HG02642 (cell line): ENCODE data around the gene PLAAT3.
"Not testable (repeated sequence)": the region's sequence is repeated elsewhere in the genome, so short reads cannot be mapped to it uniquely, and the experiment has no call there.

Experiments
- ATAC-seq: cut with Tn5 transposase; IDR thresholded peaks from one replicate; pipeline ENCODE4 v1.9.1; 2021; ENCODE audit warnings: mild to moderate bottlenecking; ENCODE audit not compliant: unreplicated experiment, poor library complexity

Gene PLAAT3

GRCh38 chr11:63572026-63572688 lies 42.1 kb downstream of the PLAAT3 start:
- ATAC-seq, result no peak

DNA sequence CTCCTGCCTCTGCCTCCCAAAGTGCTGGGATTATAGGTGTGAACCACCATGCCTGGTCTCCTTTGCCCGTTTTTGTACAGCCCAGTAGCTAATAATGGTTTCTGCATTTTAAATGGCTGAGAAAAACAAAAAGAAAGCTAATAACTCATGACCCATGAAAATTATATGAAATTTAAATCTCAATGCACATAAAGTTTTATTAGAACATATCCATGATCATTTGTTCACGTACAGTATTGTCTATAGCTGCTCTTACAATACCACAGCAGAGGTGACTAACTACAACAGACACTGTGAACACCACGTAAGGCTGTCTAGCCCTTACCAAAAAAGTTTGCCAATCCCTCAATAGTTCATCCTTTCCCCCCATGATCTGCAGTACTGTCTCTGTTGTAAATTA lies 44.7 kb downstream of the PLAAT3 start:
- ATAC-seq, result no peak

- peak; percentile 71 for ATAC-seq
Observed at GRCh38 chr11:63567044-63567840, 47.0 kb downstream of the PLAAT3 start.

DNA sequence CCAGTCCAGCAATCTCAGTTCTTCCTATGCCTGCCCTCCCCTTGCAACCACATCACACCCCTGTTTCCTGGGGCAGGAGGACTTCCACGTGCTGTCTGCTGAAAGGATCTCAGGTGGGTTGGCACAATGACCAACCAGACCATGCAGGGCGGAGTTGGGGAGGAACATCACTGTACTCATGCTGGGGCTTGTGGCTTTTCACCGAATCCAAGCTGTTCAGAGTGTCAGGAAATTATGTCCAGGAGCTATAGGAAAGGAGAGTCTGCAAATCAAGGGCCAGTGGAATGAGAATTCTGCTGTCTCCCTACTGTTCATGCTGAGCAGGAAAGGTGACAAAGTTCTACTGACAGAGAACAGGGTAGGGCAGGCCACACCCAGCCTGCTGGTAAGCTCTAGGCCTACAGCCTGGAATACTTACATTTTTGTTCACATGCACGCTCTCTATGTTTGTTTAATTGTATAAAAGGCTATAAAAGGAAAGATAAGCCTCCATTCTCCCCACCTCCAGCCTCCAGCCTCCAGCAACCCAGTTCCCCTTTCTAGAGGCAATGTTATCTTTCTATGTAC lies 49.4 kb downstream of the PLAAT3 start:
- no peak for ATAC-seq

DNA sequence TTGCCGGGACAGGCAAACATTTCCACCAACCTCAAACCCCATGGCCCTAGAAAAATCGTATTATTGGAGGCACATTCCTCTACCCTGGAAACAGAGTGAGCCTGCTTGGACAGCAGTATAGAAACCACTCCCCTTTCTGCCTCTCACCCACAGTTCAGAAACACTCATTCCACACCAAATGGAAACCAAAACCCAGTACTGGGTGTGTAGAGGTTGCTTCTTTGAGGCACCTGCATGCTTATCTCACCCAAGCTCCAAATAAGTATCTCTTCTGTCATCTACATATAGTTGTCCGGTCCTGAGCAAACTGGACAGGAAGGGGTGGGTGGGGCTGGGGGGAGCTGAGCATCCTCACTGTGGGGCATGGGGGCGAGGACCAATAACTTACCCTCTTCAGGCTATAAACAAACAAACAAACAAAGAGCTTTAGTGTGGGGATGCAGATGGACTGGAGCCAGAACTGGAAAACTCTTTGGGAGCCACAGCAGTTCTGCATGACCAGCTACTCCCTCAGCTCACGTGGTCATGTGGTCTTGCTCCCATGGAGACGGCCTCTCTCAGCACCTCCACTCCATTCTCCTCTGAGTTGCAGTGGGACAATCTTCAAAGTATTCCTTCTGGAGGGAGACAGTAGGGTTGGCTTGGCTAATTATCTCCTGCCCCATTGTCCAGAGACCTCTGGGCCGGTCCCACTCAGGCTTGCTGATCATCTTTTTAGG lies 50.0 kb downstream of the PLAAT3 start:
- peak; percentile 77 for ATAC-seq

DNA sequence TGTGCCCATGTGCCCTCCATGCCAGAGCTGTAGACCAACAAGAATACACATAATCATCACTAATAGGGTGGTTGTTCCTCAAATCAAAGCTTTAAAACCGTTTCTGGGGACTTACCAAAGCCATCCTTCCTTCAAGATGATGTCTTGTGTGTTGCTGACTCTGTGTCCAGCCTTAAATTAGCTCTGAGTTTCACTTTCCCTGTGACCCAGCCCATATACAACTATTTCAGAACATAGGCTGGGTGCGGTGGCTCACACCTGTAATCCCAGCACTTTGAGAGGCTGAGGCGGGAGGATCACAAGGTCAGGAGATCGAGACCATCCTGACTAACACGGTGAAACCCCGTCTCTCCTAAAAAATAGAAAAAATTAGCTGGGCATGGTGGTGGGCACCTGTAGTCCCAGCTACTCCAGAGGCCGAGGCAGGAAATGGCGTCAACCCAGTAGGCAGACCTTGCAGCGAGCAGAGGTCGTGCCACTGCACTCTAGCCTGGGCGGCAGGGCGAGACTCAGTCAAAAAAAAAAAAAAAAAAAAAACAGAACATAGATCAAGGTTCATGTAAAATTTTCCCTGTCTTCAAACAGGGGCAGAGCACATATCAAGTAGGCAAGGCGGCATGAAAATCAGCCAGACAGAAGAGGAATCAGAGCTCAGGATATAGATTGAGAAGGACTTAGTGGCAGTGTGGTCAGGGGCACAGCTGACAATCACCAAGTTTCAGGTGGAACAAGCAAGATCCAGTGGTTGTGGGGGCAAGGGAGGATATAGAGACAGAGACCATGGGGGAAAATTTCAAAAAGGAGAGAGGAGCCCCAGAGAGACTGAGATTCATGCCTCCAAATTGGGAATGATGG lies 50.8 kb downstream of the PLAAT3 start, which contains the start of gene PLAAT2:
Gene PLAAT2 (minus strand): TSS at position 179 of the 855 bp plus-strand sequence. CDS start 55 bp downstream, at position 124.
- ATAC-seq, result peak; percentile 5

GRCh38 chr11:63560506-63561180 lies 53.6 kb downstream of the PLAAT3 start:
- ATAC-seq, result no peak

- ATAC-seq, result no peak
Observed at GRCh38 chr11:63558459-63559157, 55.6 kb downstream of the PLAAT3 start.

GRCh38 chr11:63557570-63557969 lies 56.7 kb downstream of the PLAAT3 start:
- no peak for ATAC-seq

DNA sequence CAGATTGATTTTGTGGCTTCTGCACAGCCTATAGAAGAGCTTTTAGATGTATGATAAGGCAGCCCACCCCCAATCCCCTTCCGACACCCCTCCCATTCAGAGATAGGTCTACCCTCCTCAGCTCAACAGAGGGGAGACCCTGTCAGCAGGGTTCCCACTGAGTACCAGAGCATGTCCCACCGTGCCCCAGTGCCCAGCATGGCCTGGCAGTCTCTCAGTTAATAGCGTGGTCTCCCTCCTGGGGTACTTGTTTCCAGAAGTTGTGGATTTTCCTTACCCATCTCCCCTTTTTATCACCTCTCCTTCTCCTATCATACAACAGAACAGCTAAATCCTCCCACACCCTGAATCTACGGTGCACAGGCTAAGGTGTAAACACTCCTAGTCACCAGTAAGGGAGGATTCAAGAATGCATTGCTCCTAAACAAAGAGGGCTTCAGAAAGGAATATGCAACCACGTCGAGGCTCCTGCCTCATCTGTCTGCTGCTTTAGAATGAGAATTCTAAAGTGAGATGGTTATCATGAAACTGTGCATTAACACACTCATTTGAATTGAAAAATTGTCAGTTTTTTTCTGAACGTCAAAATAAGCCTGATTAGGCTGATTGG lies 57.7 kb downstream of the PLAAT3 start:
- ATAC-seq, result no peak

GRCh38 chr11:63554877-63555223 lies 59.4 kb downstream of the PLAAT3 start:
- ATAC-seq, result no peak

DNA sequence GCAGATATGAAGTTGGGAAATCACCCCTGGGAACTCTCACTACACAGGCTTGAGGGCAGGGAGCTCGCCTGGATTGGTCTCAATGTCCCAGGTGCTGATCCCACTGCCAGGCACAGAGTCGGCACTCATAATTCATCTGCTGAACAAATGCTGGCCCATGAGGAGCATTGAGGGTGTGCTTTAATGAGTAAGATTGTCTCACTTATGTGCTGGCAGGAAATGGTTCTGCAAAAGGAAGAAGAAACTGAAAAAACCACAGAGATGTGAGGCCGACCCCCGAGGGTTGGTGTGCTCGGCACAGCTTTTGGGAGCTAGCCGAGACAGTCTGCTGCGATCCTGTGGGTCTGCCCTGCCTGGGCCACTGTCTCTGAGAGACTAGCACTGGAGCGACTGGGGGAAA lies 60.5 kb downstream of the PLAAT3 start:
- ATAC-seq, result peak; percentile 76

- ATAC-seq, result no peak
Observed at GRCh38 chr11:63552921-63553320, 61.3 kb downstream of the PLAAT3 start.

GRCh38 chr11:63551889-63552266 lies 62.4 kb downstream of the PLAAT3 start:
- no peak for ATAC-seq

- no peak for ATAC-seq
Observed at GRCh38 chr11:63551091-63551888, 62.9 kb downstream of the PLAAT3 start.

GRCh38 chr11:63550156-63550700 lies 64.0 kb downstream of the PLAAT3 start:
- not testable (repeated sequence) for ATAC-seq

DNA sequence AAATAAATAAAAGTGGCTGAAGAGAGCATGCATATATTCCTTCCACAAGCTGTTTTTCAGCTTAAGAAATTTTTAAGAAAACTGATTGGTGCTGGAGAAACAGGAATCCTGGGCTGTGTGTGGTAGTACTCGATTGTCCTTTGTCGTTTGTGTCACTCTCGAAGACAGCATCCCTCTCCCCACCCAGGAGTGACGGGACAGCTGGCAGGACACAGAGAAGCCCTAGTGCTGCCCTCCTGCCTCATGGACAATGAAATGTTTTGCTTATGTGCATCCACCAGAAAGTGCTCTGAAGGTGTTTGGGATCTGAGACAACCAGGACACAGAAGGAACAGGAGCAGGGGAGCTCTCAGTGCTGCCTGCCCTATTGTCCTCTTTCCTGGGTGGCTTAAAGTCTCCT lies 64.8 kb downstream of the PLAAT3 start:
- no peak for ATAC-seq
